Spleen (tissue), 7 donors: ENCODE measurements around the gene MUCL3.

Source experiments
- CTCF ChIP-seq, 11 experiments: fragments of 200-600 bp in 7 of 11; fragments of 450-650 bp in 4 of 11; sonication (generic) in 4 of 11; IDR thresholded peaks in 8 of 11; conservative IDR thresholded peaks in 3 of 11; 1 replicate in 7 of 11; 2 replicates in 4 of 11; pipeline versions ENCODE4 v1.4.0 to v1.8.0; 2016 to 2021; ENCODE audit warnings: antibody characterized with exemption in 11 of 11, inconsistent platforms in 4 of 11, mild to moderate bottlenecking in 1 of 11
- POLR2AphosphoS5 ChIP-seq, 3 donors: sonication (generic); formaldehyde crosslinking; IDR thresholded peaks; one replicate each; pipeline ENCODE4 v1.5.1; 2017; ENCODE audit warnings: antibody characterized with exemption in 3 of 3
- donor health status: DM: no; HTN: no; CAD: no; lungs with moderate emphysema.
- donor health status: DM: no; HTN: no; CAD: no.
- donor health status: DM: no; HTN: no; CAD: no.

GRCh38 chr6:30944051-30944450, 3.3 kb downstream of the MUCL3 start:
- TF ChIP-seq CTCF (IDR thresholded peaks at IDR 0.05 in 8 of 11, conservative IDR thresholded peaks at IDR 0.05 in 3 of 11) (no peak), POLR2AphosphoS5 (IDR thresholded peaks at IDR 0.05) (no peak)
